HUES64 (cell line): Measurements from ENCODE around the gene TSPAN2.
"Not testable (repeated sequence)": the region's sequence is repeated elsewhere in the genome, so short reads cannot be mapped to it uniquely, and the experiment has no call there.

Source experiments
- H3K27ac ChIP-seq: 2 replicates; pipeline ENCODE4 v1.7.0; 2013; ENCODE audit warnings: low read depth, low read length, inconsistent platforms
- H3K27me3 ChIP-seq: 2 replicates; pipeline ENCODE4 v1.6.1; 2013; ENCODE audit warnings: mild to moderate bottlenecking, low read length; ENCODE audit not compliant: insufficient read depth
- H3K36me3 ChIP-seq: 2 replicates; pipeline ENCODE4 v1.6.1; 2013; ENCODE audit warnings: mild to moderate bottlenecking, low read length; ENCODE audit not compliant: insufficient read depth
- H3K4me1 ChIP-seq: 2 replicates; pipeline ENCODE4 v1.6.1; 2013; ENCODE audit warnings: mild to moderate bottlenecking, low read length, moderate library complexity; ENCODE audit not compliant: insufficient read depth
- H3K4me3 ChIP-seq: 2 replicates; pipeline ENCODE4 v1.5.1; 2013; ENCODE audit warnings: mild to moderate bottlenecking, low read length, moderate library complexity
- H3K9ac ChIP-seq: 2 replicates; pipeline ENCODE4 v1.6.1; 2013; ENCODE audit warnings: mild to moderate bottlenecking, low read depth, low read length
- H3K9me3 ChIP-seq: 2 replicates; pipeline ENCODE4 v1.6.1; 2013; ENCODE audit warnings: low read depth, low read length; ENCODE audit not compliant: insufficient read depth
- WGBS: fragments of 150-250, 120-280 bp; methylation state at CpG from one replicate; pipeline ENCODE4 v1.1.7; 2013; ENCODE audit warnings: missing lambda C conversion rate; 5-methylcytosine and 5-hydroxymethylcytosine counted together

TSPAN2 gene

DNA sequence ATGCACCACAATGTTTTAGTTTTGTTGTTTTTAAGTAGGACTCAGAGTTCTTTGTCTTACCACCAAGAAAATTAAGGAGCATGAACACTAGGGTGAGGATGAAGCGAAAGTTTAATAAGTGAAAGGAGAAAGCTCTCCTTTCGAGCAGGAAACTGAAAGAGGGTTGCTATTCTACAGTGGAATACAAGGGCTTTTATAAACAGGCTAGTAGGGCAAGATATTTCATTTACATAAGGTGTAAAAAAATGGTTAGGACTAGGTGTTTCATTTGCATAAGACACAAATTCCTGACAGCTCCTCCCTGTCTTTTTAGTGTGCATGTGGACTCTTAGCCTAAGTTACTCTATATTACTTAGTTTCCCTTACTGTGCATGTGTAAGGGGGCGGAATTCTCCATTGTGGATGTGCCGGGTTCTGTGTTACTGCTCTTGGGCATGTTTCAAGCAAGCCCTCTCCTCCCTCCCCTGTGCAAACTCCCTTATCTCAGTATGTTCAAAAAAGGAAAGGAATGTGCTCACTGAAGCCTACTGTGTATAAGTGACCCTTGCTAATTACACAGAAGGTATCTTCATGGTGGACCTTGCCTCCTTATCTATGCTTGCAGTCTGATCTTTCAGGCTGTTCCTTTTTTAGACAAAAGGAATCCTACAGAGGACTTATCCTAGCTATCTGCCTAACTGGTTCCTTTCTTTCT is 52.3 kb downstream of the TSPAN2 start:
- Histone ChIP-seq H3K9ac (no peak overlapping the region), H3K27me3 (no peaks in the 10 kb centered on the region), H3K36me3 (no peaks in the 10 kb centered on the region), H3K4me3 (no peak overlapping the region), H3K9me3 (no peaks in the 10 kb centered on the region), H3K4me1 (peaks cover 4% of the 10 kb centered on the region; the same call in 1 of the 2 replicates), H3K27ac (no peak overlapping the region)
- 96% methylated on average over 4 of the region's 4 CpGs for WGBS

DNA sequence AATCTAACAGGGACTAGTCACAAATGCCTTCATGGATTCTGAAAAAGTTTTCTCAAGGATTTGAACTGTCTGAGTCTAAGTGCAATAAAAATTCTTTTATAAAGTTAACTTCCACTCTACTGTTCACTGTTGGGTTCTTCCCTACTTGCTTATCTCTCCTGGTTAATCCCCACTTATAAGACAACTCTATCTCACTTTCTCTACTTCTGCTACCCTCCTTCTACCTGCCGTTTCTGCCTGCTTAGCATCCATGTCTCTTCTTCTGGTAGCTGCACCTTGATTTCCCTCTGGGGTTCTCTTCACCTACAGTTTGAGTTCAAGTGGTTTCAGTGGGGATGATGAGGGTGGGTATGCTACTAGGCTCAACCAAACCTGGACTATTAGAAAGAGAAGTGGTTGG is 53.7 kb downstream of the TSPAN2 start:
- Histone ChIP-seq H3K4me1 (peaks cover 4% of the 10 kb centered on the region; the same call in 1 of the 2 replicates), H3K27me3 (no peaks in the 10 kb centered on the region), H3K9ac (no peak overlapping the region), H3K36me3 (no peaks in the 10 kb centered on the region), H3K9me3 (no peaks in the 10 kb centered on the region), H3K4me3 (no peak overlapping the region), H3K27ac (no peak overlapping the region)
- 89% methylated on average over 1 of the region's 1 CpG for WGBS

DNA sequence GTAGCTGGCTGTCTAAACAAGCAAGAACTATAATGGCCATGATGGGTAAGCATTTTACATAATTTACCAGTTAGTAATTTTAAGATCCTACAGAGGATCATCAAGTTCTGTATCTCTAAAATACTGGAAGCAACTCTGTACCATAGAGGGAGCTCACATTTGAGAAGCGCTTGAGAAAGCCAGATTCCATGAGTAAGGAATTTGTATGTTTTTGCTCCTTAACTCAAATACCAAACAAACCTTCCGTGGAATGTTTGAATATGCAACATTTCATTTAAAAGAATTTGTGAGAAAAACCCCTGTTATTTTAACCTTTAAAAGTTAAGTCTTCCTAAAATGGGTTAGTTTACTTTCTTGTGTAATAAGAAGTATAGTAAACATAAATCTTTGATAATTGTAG is 57.7 kb downstream of the TSPAN2 start:
- H3K36me3 ChIP-seq, result no peaks in the 10 kb centered on the region
- WGBS, result no CpG with 5 or more reads among the region's 2 CpGs

DNA sequence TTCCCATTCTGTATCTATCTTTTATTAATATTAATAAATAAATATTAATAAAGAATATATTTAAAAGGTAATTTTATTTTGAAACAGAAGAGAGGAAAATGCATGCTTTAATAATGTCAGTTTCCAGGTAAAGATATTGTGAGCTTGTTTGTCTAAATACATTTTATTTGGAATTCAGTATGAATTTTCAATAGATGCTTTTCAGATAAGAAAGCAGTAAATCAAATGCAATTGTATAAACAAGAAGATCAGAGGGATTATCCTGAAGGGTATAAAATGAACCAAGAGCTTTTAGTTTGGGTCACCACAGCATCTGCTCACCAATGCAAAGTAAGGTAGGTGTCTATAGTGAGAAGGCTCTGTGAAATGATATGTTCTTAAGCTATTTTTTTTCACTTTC is 59.8 kb downstream of the TSPAN2 start, which contains the start of gene TSHB:
TSS of gene TSHB (plus strand) at position 301 of the 400 bp plus-strand sequence. CDS start 3,537 bp downstream, outside the sequence.
- Histone ChIP-seq H3K4me1 (no peaks in the 10 kb centered on the region), H3K9me3 (no peaks in the 10 kb centered on the region), H3K9ac (no peak within 1 kb of the TSS), H3K36me3 (no peaks in the 10 kb centered on the region), H3K4me3 (no peak within 1 kb of the TSS), H3K27me3 (no peaks in the 10 kb centered on the region), H3K27ac (no peak within 1 kb of the TSS)

More for the DNA sequence above, 57.7 kb downstream of the TSPAN2 start:
- Histone ChIP-seq H3K4me3 (no peak overlapping the region), H3K4me1 (no peaks in the 10 kb centered on the region), H3K27me3 (no peaks in the 10 kb centered on the region), H3K27ac (no peak overlapping the region), H3K9me3 (no peaks in the 10 kb centered on the region), H3K9ac (no peak overlapping the region)

DNA sequence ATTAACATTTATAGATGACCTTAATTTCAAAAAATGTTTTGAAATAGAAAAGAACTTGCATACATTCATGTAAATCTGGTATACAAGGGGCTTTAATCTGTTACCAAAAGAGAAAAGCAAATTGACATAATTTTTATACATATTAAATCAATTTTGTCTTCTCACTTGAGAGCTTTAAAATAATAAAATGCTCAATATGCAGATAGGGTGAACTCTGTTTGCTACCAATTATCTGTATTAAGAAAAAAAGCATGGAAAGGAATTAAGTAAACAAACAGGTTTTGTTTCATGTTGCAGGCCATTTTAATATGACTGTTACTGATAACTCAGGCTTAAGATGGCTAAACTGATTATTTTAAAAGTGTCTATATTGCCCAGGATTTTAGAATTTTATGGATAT is 65.7 kb downstream of the TSPAN2 start:
- no peaks in the 10 kb centered on the region for H3K27me3 ChIP-seq
- no peaks in the 10 kb centered on the region for H3K4me1 ChIP-seq
- no peak overlapping the region for H3K4me3 ChIP-seq

DNA sequence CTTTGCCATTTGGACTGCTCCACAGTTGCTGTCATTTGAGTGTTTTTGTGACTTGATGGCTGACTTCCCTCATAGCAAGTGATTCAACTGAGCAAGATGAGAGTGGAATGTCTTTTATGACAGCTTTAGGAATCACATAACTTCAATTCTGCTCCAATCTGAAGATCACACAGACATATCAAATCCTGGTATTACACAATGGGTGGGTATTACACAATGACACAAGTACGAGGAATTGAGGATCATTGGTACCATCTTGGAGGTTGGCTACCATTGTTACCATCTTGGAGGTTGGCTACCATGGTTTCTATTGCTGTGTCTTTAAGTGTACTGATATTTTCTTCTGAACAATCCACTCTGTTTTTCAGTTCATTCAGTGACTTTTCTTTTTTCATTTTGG is 68.2 kb downstream of the TSPAN2 start:
- no peak overlapping the region for H3K27ac ChIP-seq

More for the DNA sequence above, 65.7 kb downstream of the TSPAN2 start:
- Histone ChIP-seq H3K9me3 (peaks cover 4% of the 10 kb centered on the region; the same call in 1 of the 2 replicates), H3K36me3 (no peaks in the 10 kb centered on the region), H3K27ac (no peak overlapping the region), H3K9ac (no peak overlapping the region)

DNA sequence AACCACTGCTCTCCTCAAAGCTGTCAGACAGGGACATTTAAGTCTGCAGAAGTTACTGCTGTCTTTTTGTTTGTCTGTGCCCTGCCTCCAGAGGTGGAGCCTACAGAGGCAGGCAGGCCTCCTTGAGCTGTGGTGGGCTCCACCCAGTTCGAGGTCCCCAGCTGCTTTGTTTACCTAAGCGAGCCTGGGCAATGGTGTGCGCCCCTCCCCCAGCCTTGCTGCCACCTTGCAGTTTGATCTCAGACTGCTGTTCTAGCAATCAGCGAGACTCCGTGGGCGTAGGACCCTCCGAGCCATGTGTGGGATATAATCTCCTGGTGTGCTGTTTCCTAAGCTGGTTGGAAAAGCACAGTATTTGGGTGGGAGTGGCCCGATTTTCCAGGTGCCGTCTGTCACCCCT is 69.8 kb downstream of the TSPAN2 start:
- H3K27ac ChIP-seq, H3K27me3 ChIP-seq, H3K4me3 ChIP-seq, H3K4me1 ChIP-seq, H3K36me3 ChIP-seq, H3K9me3 ChIP-seq, H3K9ac ChIP-seq: not testable (repeated sequence)
- 92% methylated on average over 9 of the region's 9 CpGs for WGBS

More for the DNA sequence above, 68.2 kb downstream of the TSPAN2 start:
- Histone ChIP-seq H3K4me3 (no peak overlapping the region), H3K9ac (no peak overlapping the region), H3K4me1 (no peaks in the 10 kb centered on the region), H3K27me3 (no peaks in the 10 kb centered on the region), H3K9me3 (peaks cover 4% of the 10 kb centered on the region; the same call in 1 of the 2 replicates), H3K36me3 (no peaks in the 10 kb centered on the region)
- 93% methylated on average over 1 of the region's 1 CpG for WGBS

DNA sequence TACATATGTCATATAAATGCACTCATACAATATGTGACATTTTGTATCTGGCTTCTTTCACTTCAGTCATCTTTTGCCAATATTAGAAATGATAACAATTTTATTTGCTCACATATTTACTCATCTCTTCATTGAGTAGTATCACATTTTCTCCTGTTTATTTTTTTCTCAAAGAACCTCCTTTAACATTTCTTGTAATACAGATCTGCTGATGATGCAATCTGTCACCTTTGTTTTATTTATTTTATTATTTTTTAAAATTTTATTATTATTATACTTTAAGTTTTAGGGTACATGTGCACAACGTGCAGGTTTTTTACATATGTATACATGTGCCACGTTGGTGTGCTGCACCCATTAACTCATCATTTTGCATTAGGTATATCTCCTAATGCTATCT is 75.5 kb downstream of the TSPAN2 start:
- H3K4me3 ChIP-seq, result no peak overlapping the region
- WGBS, result 98% methylated on average over 2 of the region's 2 CpGs
- H3K9me3 ChIP-seq, result no peaks in the 10 kb centered on the region
- no peak overlapping the region for H3K27ac ChIP-seq
- H3K4me1 ChIP-seq, result no peaks in the 10 kb centered on the region
- no peaks in the 10 kb centered on the region for H3K36me3 ChIP-seq
- H3K9ac ChIP-seq, result no peak overlapping the region
- H3K27me3 ChIP-seq, result no peaks in the 10 kb centered on the region

DNA sequence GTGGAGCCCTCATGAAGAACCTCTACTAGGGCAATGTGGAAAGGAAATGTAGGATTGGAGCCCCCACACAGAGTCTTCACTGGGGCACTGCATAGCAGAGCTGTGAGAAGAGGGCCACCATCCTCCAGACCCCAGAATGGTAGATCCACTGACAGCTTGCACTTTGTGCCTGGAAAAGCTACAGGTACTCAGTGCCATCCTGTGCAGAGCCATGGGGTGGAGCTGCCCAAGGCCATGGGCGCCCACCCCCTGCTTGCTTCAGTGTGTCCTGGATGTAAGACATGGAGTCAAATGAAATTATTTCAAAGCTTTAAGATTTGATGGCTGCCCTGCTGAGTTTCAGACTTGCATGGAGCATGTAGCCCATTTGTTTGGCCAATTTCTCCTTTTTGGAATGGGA is 76.9 kb downstream of the TSPAN2 start:
- no peak overlapping the region for H3K9ac ChIP-seq

DNA sequence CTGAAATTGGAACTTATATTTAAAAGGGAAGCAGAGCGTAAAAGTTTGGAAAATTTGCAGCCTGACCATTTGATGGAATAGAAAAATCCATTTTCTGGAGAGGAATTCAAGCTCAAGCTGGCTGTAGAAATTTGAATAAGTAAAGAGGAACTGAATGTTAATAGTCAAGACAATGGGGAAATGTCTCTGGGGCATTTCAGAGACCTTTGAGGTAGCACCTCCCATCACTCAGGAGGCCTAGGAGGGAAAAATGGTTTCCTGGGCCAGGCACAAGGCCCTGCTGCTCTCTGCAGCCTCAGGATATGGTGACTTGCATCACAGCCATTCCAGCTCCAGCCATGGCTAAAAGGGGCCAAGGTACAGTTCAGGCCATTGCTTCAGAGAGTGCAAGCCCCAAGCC is 77.3 kb downstream of the TSPAN2 start:
- no peak overlapping the region for H3K4me3 ChIP-seq
- WGBS, result over 99% methylated on average over 1 of the region's 1 CpG
- H3K27me3 ChIP-seq, result no peaks in the 10 kb centered on the region
- H3K4me1 ChIP-seq, result no peaks in the 10 kb centered on the region
- H3K9ac ChIP-seq, result no peak overlapping the region
- H3K27ac ChIP-seq, result no peak overlapping the region
- H3K9me3 ChIP-seq, result no peaks in the 10 kb centered on the region
- H3K36me3 ChIP-seq, result no peaks in the 10 kb centered on the region

More for the DNA sequence above, 76.9 kb downstream of the TSPAN2 start:
- 100% methylated on average over 1 of the region's 1 CpG for WGBS
- Histone ChIP-seq H3K27ac (no peak overlapping the region), H3K9me3 (no peaks in the 10 kb centered on the region), H3K4me3 (no peak overlapping the region), H3K27me3 (no peaks in the 10 kb centered on the region), H3K4me1 (no peaks in the 10 kb centered on the region), H3K36me3 (no peaks in the 10 kb centered on the region)

DNA sequence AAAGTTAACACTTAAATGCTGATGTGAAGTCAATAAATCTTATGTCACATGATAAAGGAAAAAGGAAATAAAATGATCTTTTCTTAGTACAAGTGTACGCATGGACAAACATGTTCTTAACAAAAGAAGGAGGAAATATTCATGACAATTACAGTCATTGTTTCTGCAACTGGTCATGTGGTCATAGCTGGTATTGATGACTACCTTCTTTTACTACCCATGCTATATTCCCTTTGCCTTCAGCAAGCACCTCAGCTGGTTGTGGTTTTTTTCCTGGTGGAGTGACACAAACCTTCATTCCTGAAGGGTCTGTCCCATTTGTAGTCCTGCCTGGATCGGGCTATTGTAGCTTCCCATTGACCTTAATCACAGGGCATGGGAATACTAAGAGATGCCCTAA is 83.1 kb downstream of the TSPAN2 start:
- H3K27me3 ChIP-seq, result no peaks in the 10 kb centered on the region
- no peaks in the 10 kb centered on the region for H3K9me3 ChIP-seq
- H3K27ac ChIP-seq, result no peak overlapping the region
- H3K36me3 ChIP-seq, result no peaks in the 10 kb centered on the region
- H3K9ac ChIP-seq, result no peak overlapping the region
- WGBS, result 93% methylated on average over 2 of the region's 2 CpGs
- H3K4me1 ChIP-seq, result no peaks in the 10 kb centered on the region
- H3K4me3 ChIP-seq, result no peak overlapping the region
